Thoracic aorta (tissue), 2 donors: ENCODE results near the gene TXNRD1. TPM values are rescaled to one million over a fixed set of nuclear protein-coding genes. Genes with fewer than 3 reads are reported as not detected.
A peak's percentile ranks its signal among the peaks of the same experiment; 100 is the strongest.
"Not testable (repeated sequence)": the region's sequence is repeated elsewhere in the genome, so short reads cannot be mapped to it uniquely, and the experiment has no call there.

Experiments used
- ATAC-seq: fragments of 150-250 bp; one replicate; pipeline ENCODE4 v1.8.0; 2017; ENCODE audit warnings: low read depth; ENCODE audit not compliant: insufficient number of reproducible peaks, low FRiP score
- DNase-seq: peaks from one replicate; pipeline ENCODE4 v3.0.0-alpha.2; 2020; ENCODE audit warnings: low spot score
- H3K27ac ChIP-seq, 2 donors: fragments of 200-600 bp; sonication (generic); 1 replicate in 1 of 2; 2 replicates in 1 of 2; pipeline ENCODE4 v1.5.1; 2016; ENCODE audit warnings: mild to moderate bottlenecking in 2 of 2, moderate library complexity in 2 of 2
- H3K27me3 ChIP-seq: fragments of 200-600 bp; sonication (generic); replicated peaks from 2 replicates; pipeline ENCODE4 v1.6.0; 2016; ENCODE audit warnings: mild to moderate bottlenecking; ENCODE audit not compliant: insufficient read depth
- H3K36me3 ChIP-seq: fragments of 200-600 bp; sonication (generic); one replicate; pipeline ENCODE4 v1.5.1; 2016
- H3K4me1 ChIP-seq, 2 donors: fragments of 200-600 bp; sonication (generic); 1 replicate in 1 of 2; 2 replicates in 1 of 2; pipeline versions ENCODE4 v1.5.1 to v1.6.0; 2016; ENCODE audit warnings: low read depth in 2 of 2, mild to moderate bottlenecking in 1 of 2; ENCODE audit not compliant: control insufficient read depth in 1 of 2
- H3K4me3 ChIP-seq: fragments of 200-600 bp; sonication (generic); 2 replicates; pipeline ENCODE4 v1.5.1; 2016; ENCODE audit warnings: mild to moderate bottlenecking
- H3K9me3 ChIP-seq: fragments of 200-600 bp; sonication (generic); 2 replicates; pipeline ENCODE4 v1.5.1; 2016
- total RNA-seq, 2 donors: library from RNA; depleted of rRNA; stranded (reverse); fragments of >200 nt; gene quantifications; one replicate each; pipeline versions ENCODE4 v1.1.0 to v1.2.3, GENCODE V29; 2016
- TF ChIP-seq, protein P1 (sequence below): fragments of 200-600 bp; sonication (generic); IDR thresholded peaks from one replicate; pipeline ENCODE4 v1.5.1; 2019; ENCODE audit warnings: antibody characterized with exemption

Gene TXNRD1
- total RNA-seq, 2 donors from 2014 or later = 269 to 332 TPM

DNA sequence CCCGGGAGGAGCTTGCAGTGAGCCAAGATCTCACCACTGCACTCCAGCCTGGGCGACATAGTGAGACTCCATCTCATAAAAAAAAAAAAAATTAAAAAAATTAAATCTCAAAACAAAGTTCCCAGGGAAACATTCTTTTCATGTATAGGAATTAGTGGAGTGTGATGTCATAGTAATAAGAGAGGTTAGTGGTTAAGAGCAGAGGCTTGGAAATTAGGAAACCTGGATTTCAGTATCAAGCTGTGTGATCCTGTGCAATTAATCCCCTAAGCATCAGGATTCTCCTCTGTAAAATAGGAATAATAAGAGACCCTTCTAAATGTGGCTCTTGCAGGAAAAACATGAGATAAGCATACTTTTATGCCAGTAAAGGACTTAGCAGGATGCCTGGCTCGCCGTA lies 3.1 kb upstream of the TXNRD1 start:
- ATAC-seq (no peak), DNase-seq (no peak)
- TF ChIP-seq, protein P1, sequence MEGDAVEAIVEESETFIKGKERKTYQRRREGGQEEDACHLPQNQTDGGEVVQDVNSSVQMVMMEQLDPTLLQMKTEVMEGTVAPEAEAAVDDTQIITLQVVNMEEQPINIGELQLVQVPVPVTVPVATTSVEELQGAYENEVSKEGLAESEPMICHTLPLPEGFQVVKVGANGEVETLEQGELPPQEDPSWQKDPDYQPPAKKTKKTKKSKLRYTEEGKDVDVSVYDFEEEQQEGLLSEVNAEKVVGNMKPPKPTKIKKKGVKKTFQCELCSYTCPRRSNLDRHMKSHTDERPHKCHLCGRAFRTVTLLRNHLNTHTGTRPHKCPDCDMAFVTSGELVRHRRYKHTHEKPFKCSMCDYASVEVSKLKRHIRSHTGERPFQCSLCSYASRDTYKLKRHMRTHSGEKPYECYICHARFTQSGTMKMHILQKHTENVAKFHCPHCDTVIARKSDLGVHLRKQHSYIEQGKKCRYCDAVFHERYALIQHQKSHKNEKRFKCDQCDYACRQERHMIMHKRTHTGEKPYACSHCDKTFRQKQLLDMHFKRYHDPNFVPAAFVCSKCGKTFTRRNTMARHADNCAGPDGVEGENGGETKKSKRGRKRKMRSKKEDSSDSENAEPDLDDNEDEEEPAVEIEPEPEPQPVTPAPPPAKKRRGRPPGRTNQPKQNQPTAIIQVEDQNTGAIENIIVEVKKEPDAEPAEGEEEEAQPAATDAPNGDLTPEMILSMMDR = no peak
- Histone ChIP-seq H3K36me3 (no peaks in the 10 kb centered on the region), H3K4me3 (no peak overlapping the region), H3K27me3 (no peaks in the 10 kb centered on the region), H3K27ac (no peak overlapping the region), H3K4me1 (peaks cover 0 to 11% of the 10 kb centered on the region in 2 donors), H3K9me3 (no peaks in the 10 kb centered on the region)

DNA sequence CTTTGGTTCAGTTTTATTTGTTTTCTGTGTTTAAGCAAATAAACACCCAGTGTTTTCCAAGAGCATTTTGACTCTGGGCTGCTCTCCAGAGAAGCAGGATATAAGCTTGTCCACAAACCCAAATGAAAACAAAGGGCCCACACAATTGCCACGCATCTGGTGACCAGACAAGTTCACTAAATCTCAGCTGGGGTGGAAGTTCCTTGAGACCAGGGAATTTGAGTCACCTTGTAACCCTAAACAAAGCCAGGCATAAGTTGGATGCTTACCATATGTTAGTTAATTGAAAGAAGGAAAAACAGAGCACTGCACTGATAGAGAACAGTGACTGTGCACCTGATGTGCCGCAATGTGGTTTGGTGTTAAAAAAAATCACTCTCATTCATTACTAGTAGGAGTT lies 1.6 kb upstream of the TXNRD1 start:
- Histone ChIP-seq H3K4me1 (peaks cover 0 to 21% of the 10 kb centered on the region in 2 donors), H3K36me3 (no peaks in the 10 kb centered on the region), H3K27ac (no peak overlapping the region), H3K4me3 (no peak overlapping the region), H3K27me3 (no peaks in the 10 kb centered on the region), H3K9me3 (no peaks in the 10 kb centered on the region)
- ATAC-seq (no peak), DNase-seq (no peak)
- TF ChIP-seq, protein P1 = no peak

DNA sequence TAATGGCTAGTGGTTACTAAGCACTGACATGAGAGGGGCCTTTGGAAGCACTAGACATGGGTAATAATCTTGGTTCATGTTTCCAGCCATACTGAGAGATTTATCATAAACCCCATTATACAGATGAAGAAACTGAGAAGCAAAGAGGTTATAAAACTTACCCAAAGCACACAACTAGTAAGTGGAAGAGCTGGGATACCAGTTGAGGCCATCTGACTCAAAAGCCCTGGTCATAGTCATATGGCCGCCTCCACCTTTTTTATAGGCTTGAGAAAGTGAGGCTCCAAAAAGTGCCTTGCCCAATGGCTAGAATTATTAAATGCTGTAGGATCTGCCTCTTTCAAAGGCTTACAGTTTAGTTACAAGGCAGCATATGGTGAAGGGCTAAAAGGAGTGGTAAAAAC lies 944 bp downstream of the TXNRD1 start:
- H3K27ac ChIP-seq = peak overlapping the region; percentile 85 to 92
- H3K27me3 ChIP-seq = no peaks in the 10 kb centered on the region
- peaks cover 18 to 45% of the 10 kb centered on the region in 2 donors for H3K4me1 ChIP-seq
- ATAC-seq = no peak
- no peaks in the 10 kb centered on the region for H3K9me3 ChIP-seq
- no peak for DNase-seq
- H3K36me3 ChIP-seq = no peaks in the 10 kb centered on the region
- TF ChIP-seq, protein P1 = no peak
- peak overlapping the region; percentile 85 for H3K4me3 ChIP-seq

DNA sequence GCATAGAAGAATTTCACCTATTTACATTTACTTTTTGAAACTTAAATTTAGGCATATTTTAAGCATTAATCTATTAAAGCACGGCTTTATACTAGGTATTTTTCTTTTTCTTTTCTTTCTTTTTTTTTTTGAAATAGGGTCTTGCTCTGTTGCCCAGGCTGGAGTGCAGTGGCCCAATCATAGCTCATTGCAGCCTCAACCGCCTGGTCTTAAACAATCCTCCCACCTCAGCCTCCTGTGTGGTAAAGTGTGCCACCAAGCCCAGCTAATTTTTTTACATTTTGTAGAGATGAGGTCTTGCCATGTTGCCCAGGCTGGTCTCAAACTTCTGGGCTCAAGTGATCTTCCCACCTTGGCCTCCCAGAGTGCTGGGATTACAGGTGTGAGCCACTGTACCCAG lies 2.9 kb downstream of the TXNRD1 start:
- not testable (repeated sequence) for H3K27me3 ChIP-seq, H3K9me3 ChIP-seq, ATAC-seq, DNase-seq, H3K4me3 ChIP-seq, H3K36me3 ChIP-seq
- H3K4me1 ChIP-seq = peaks cover 18 to 60% of the 10 kb centered on the region in 2 donors
- peak overlapping the region; percentile 69 to 91 for H3K27ac ChIP-seq

DNA sequence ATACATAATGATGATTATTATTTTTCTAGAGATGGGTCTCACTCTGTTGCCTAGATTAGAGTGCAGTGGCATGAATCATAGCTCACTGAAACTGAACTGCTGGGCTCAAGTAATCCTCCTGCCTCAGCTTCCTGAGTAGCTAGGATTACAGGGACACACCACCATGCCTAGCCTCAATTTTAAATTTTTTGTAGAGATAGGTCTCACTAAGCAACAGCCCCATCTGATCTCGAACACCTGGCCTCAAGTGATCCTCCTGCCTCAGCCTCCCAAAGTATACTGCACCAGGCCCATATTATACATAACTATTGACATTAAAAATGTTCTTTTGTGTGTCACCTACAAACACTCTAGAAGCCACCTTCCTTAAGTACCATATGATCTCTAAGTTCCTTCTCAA lies 3.4 kb downstream of the TXNRD1 start:
- H3K4me1 ChIP-seq = peaks cover 22 to 64% of the 10 kb centered on the region in 2 donors
- H3K4me3 ChIP-seq = no peak overlapping the region
- no peak for ATAC-seq
- peak overlapping the region; percentile 69 to 91 for H3K27ac ChIP-seq
- no peaks in the 10 kb centered on the region for H3K27me3 ChIP-seq
- TF ChIP-seq, protein P1 = no peak
- no peaks in the 10 kb centered on the region for H3K9me3 ChIP-seq
- no peak for DNase-seq
- H3K36me3 ChIP-seq = no peaks in the 10 kb centered on the region

DNA sequence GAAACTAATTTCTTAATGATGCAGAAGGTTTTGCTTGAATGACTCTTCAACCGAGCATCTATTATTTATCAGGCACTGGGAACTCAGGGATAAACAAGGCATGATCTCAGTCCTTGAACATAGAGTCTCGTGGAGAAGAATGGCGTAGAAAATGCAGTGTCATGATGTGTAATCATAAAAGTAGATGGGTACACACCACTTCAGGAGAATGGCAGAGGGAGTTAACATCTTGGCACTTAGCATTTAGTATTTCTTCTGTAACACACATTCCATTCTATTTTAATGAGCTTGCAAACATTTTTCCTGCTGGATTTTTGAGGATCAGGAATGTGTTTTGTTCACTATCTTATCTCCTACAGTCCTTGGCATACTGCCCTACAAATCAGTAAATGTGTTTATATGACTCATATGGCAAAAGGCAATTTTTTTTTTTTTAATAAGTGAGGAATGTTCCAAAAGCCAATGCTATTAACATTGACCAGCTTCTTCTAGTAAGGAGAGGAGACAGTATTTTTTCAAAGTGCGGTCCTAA lies 3.8 kb downstream of the TXNRD1 start:
- TF ChIP-seq, protein P1 = no peak
- peak overlapping the region; percentile 90 to 91 for H3K27ac ChIP-seq
- H3K9me3 ChIP-seq = no peaks in the 10 kb centered on the region
- H3K36me3 ChIP-seq = no peaks in the 10 kb centered on the region
- H3K4me3 ChIP-seq = peak overlapping the region; percentile 31
- DNase-seq (no peak), ATAC-seq (peak; percentile 73)
- peaks cover 22 to 68% of the 10 kb centered on the region in 2 donors for H3K4me1 ChIP-seq
- H3K27me3 ChIP-seq = no peaks in the 10 kb centered on the region
